ENCODE measurements around the gene GABRA4.

The GABRA4 gene

GRCh38 chr4:46945062-46945461 lies 48.3 kb downstream of the GABRA4 start:
- Histone ChIP-seq H3K27ac (no peak overlapping the region), H3K4me1 (ENCODE audit: low read depth, poor library complexity, severe bottlenecking) (no peaks in the 10 kb centered on the region), H3K27me3 (ENCODE audit: insufficient read depth, low read depth) (no peaks in the 10 kb centered on the region), H3K9ac (no peak overlapping the region), H3K4me3 (IDR thresholded peaks at IDR 0.05; ENCODE audit: insufficient read depth, low read depth, low read length) (no peak overlapping the region), H3K4me2 (no peak overlapping the region), H2AFZ (ENCODE audit: low read depth) (no peak overlapping the region), H4K20me1 (ENCODE audit: insufficient read depth) (no peaks in the 10 kb centered on the region), H3K79me2 (ENCODE audit: insufficient read depth, low read depth) (no peaks in the 10 kb centered on the region), H3K36me3 (ENCODE audit: insufficient read depth) (no peaks in the 10 kb centered on the region)
- TF ChIP-seq CTCF (conservative IDR thresholded peaks at IDR 0.05; ENCODE audit: low read depth, low read length): no peak

- H3K9ac ChIP-seq: no peak overlapping the region
- H2AFZ ChIP-seq (ENCODE audit: low read depth): no peak overlapping the region
- H3K36me3 ChIP-seq (ENCODE audit: insufficient read depth): no peaks in the 10 kb centered on the region
- H3K4me1 ChIP-seq (ENCODE audit: low read depth, poor library complexity, severe bottlenecking): no peaks in the 10 kb centered on the region
- H3K27me3 ChIP-seq (ENCODE audit: insufficient read depth, low read depth): no peaks in the 10 kb centered on the region
- H4K20me1 ChIP-seq (ENCODE audit: insufficient read depth): no peaks in the 10 kb centered on the region
- no peak for TF ChIP-seq CTCF (conservative IDR thresholded peaks at IDR 0.05; ENCODE audit: low read depth, low read length)
- H3K27ac ChIP-seq: no peak overlapping the region
- no peaks in the 10 kb centered on the region for H3K79me2 ChIP-seq (ENCODE audit: insufficient read depth, low read depth)
- H3K4me2 ChIP-seq: no peak overlapping the region
- H3K4me3 ChIP-seq (IDR thresholded peaks at IDR 0.05; ENCODE audit: insufficient read depth, low read depth, low read length): no peak overlapping the region
Measured at GRCh38 chr4:46944345-46944744, 49.0 kb downstream of the GABRA4 start.

- Histone ChIP-seq H3K4me3 (IDR thresholded peaks at IDR 0.05; ENCODE audit: insufficient read depth, low read depth, low read length) (no peak overlapping the region), H3K79me2 (ENCODE audit: insufficient read depth, low read depth) (no peaks in the 10 kb centered on the region), H2AFZ (ENCODE audit: low read depth) (no peak overlapping the region), H3K4me1 (ENCODE audit: low read depth, poor library complexity, severe bottlenecking) (no peaks in the 10 kb centered on the region), H3K27ac (no peak overlapping the region), H3K9ac (no peak overlapping the region), H3K36me3 (ENCODE audit: insufficient read depth) (no peaks in the 10 kb centered on the region), H4K20me1 (ENCODE audit: insufficient read depth) (no peaks in the 10 kb centered on the region), H3K4me2 (no peak overlapping the region), H3K27me3 (ENCODE audit: insufficient read depth, low read depth) (no peaks in the 10 kb centered on the region)
- TF ChIP-seq CTCF (conservative IDR thresholded peaks at IDR 0.05; ENCODE audit: low read depth, low read length): no peak
Measured at GRCh38 chr4:46937493-46937892, 55.9 kb downstream of the GABRA4 start.

GRCh38 chr4:46934726-46935125 lies 58.7 kb downstream of the GABRA4 start:
- no peak overlapping the region for H2AFZ ChIP-seq (ENCODE audit: low read depth)
- H3K9ac ChIP-seq: no peak overlapping the region
- H3K4me1 ChIP-seq (ENCODE audit: low read depth, poor library complexity, severe bottlenecking): no peaks in the 10 kb centered on the region
- no peak overlapping the region for H3K4me3 ChIP-seq (IDR thresholded peaks at IDR 0.05; ENCODE audit: insufficient read depth, low read depth, low read length)
- no peaks in the 10 kb centered on the region for H4K20me1 ChIP-seq (ENCODE audit: insufficient read depth)
- no peak for TF ChIP-seq CTCF (conservative IDR thresholded peaks at IDR 0.05; ENCODE audit: low read depth, low read length)
- H3K4me2 ChIP-seq: no peak overlapping the region
- no peaks in the 10 kb centered on the region for H3K79me2 ChIP-seq (ENCODE audit: insufficient read depth, low read depth)
- H3K36me3 ChIP-seq (ENCODE audit: insufficient read depth): no peaks in the 10 kb centered on the region
- no peak overlapping the region for H3K27ac ChIP-seq
- no peaks in the 10 kb centered on the region for H3K27me3 ChIP-seq (ENCODE audit: insufficient read depth, low read depth)

- H3K4me3 ChIP-seq (IDR thresholded peaks at IDR 0.05; ENCODE audit: insufficient read depth, low read depth, low read length): no peak overlapping the region
- H3K27me3 ChIP-seq (ENCODE audit: insufficient read depth, low read depth): no peaks in the 10 kb centered on the region
- no peaks in the 10 kb centered on the region for H3K36me3 ChIP-seq (ENCODE audit: insufficient read depth)
- no peak for TF ChIP-seq CTCF (conservative IDR thresholded peaks at IDR 0.05; ENCODE audit: low read depth, low read length)
- no peak overlapping the region for H3K9ac ChIP-seq
- H3K27ac ChIP-seq: no peak overlapping the region
- H3K4me1 ChIP-seq (ENCODE audit: low read depth, poor library complexity, severe bottlenecking): no peaks in the 10 kb centered on the region
- no peaks in the 10 kb centered on the region for H4K20me1 ChIP-seq (ENCODE audit: insufficient read depth)
- no peak overlapping the region for H3K4me2 ChIP-seq
- H2AFZ ChIP-seq (ENCODE audit: low read depth): no peak overlapping the region
- no peaks in the 10 kb centered on the region for H3K79me2 ChIP-seq (ENCODE audit: insufficient read depth, low read depth)
Measured at GRCh38 chr4:46933686-46934085, 59.7 kb downstream of the GABRA4 start.

Measured in KMS-11 (cell line).